Keratinocyte (primary cell): ENCODE data around the gene CRB2. TPM values are rescaled to one million over a fixed set of nuclear protein-coding genes. Genes with fewer than 3 reads are reported as not detected.

Source experiments
- DNase-seq: peaks from one replicate; pipeline ENCODE4 v3.0.0-alpha.2; 2011; ENCODE audit warnings: low read depth, missing footprints, low spot score
- FAIRE-seq: peaks from 2 replicates; lab custom pipeline; 2011; peaks lifted over from hg19 to GRCh38; lab: Jason Lieb, UNC
- H2AFZ ChIP-seq: 2 replicates; pipeline ENCODE4 v1.6.0; 2012; ENCODE audit warnings: low read length, control low read depth, inconsistent platforms; ENCODE audit not compliant: control insufficient read depth
- H3K27ac ChIP-seq: 2 replicates; pipeline ENCODE4 v1.5.1; 2011; ENCODE audit warnings: low read length; ENCODE audit not compliant: control insufficient read depth, insufficient read depth
- H3K27me3 ChIP-seq: 3 replicates; pipeline ENCODE4 v1.6.0; 2011; ENCODE audit warnings: low read length; ENCODE audit not compliant: control insufficient read depth, insufficient read depth; ENCODE audit errors: extremely low read depth
- H3K36me3 ChIP-seq, 2 experiments: 2 replicates in 1 of 2; 3 replicates in 1 of 2; pipeline ENCODE4 v1.5.1; 2011; ENCODE audit warnings: low read length in 2 of 2, mild to moderate bottlenecking in 1 of 2; ENCODE audit not compliant: control insufficient read depth in 2 of 2, insufficient read depth in 2 of 2; ENCODE audit errors: extremely low read depth in 1 of 2
- H3K4me1 ChIP-seq: 3 replicates; pipeline ENCODE4 v1.5.1; 2011; ENCODE audit warnings: low read length; ENCODE audit not compliant: control insufficient read depth, insufficient read depth; ENCODE audit errors: extremely low read depth
- H3K4me2 ChIP-seq: 3 replicates; pipeline ENCODE4 v1.6.0; 2011; ENCODE audit warnings: low read depth, low read length; ENCODE audit not compliant: control insufficient read depth, insufficient read depth; ENCODE audit errors: extremely low read depth
- H3K4me3 ChIP-seq, 3 experiments: fragments of 200-600 bp in 1 of 3; sonication (generic) in 1 of 3; 2 replicates in 2 of 3; 3 replicates in 1 of 3; pipeline ENCODE4 v1.5.1; 2011 to 2016; ENCODE audit warnings: low read length in 3 of 3, mild to moderate bottlenecking in 3 of 3, control low read depth in 2 of 3, inconsistent platforms in 1 of 3, low read depth in 1 of 3, mixed read lengths in 1 of 3, mixed run types in 1 of 3, moderate library complexity in 1 of 3; ENCODE audit not compliant: control insufficient read depth in 2 of 3, insufficient read depth in 2 of 3; ENCODE audit errors: extremely low read depth in 1 of 3
- H3K79me2 ChIP-seq: 2 replicates; pipeline ENCODE4 v1.6.0; 2012; ENCODE audit warnings: low read length; ENCODE audit not compliant: control insufficient read depth, insufficient read depth
- H3K9ac ChIP-seq: 3 replicates; pipeline ENCODE4 v1.6.0; 2011; ENCODE audit warnings: low read length; ENCODE audit not compliant: control insufficient read depth, insufficient read depth; ENCODE audit errors: extremely low read depth
- H3K9me1 ChIP-seq: 3 replicates; pipeline ENCODE4 v1.6.0; 2011; ENCODE audit warnings: low read length; ENCODE audit not compliant: control insufficient read depth, insufficient read depth; ENCODE audit errors: extremely low read depth
- H3K9me3 ChIP-seq: 2 replicates; pipeline ENCODE4 v1.5.1; 2012; ENCODE audit warnings: low read depth, low read length; ENCODE audit not compliant: control insufficient read depth
- H4K20me1 ChIP-seq: 3 replicates; pipeline ENCODE4 v1.6.0; 2011; ENCODE audit warnings: low read length; ENCODE audit not compliant: control insufficient read depth, insufficient read depth; ENCODE audit errors: extremely low read depth
- EZH2 ChIP-seq: IDR thresholded peaks from one replicate; pipeline ENCODE4 v1.6.1; 2012; ENCODE audit warnings: inconsistent platforms, mild to moderate bottlenecking, low read length, moderate library complexity
- dilution Hi-C: fragments of 300-500 bp; cut with MboI; formaldehyde crosslinking; loops from one replicate; pipeline ENCODE4 v1.7.0; 2020; ENCODE audit warnings: low sequenced_read_pairs; ENCODE audit not compliant: extremely low pct_ligation_motif_present
- polyA plus RNA-seq, 5 experiments: library from polyadenylated mRNA; depleted of rRNA in 3 of 5; stranded (reverse) in 3 of 5; stranded (forward) in 1 of 5; unstranded in 1 of 5; fragments of >200 nt; gene quantifications; 1 replicate in 1 of 5; 2 replicates in 3 of 5; 3 replicates in 1 of 5; pipeline versions ENCODE4 v1.2.1 to v1.2.3, GENCODE V29; 2011 to 2012; ENCODE audit warnings: missing spikeins in 2 of 5, low read depth in 1 of 5, low replicate concordance in 1 of 5
- TF ChIP-seq, protein P1 (sequence below), 3 experiments: IDR thresholded peaks in 1 of 3; conservative IDR thresholded peaks in 1 of 3; optimal IDR thresholded peaks in 1 of 3; 2 replicates in 2 of 3; 3 replicates in 1 of 3; pipeline versions ENCODE3 to v1.5.1; 2011; ENCODE audit warnings: low read length in 3 of 3, mild to moderate bottlenecking in 3 of 3, moderate library complexity in 2 of 3, control low read depth in 1 of 3, inconsistent platforms in 1 of 3; ENCODE audit not compliant: insufficient read depth in 2 of 3; ENCODE audit errors: extremely low read depth in 1 of 3

CRB2 gene
- polyA plus RNA-seq, 1 donor (not counting 4 experiments of a cell fraction or from before 2014, with no cell fraction given): not detected

DNA sequence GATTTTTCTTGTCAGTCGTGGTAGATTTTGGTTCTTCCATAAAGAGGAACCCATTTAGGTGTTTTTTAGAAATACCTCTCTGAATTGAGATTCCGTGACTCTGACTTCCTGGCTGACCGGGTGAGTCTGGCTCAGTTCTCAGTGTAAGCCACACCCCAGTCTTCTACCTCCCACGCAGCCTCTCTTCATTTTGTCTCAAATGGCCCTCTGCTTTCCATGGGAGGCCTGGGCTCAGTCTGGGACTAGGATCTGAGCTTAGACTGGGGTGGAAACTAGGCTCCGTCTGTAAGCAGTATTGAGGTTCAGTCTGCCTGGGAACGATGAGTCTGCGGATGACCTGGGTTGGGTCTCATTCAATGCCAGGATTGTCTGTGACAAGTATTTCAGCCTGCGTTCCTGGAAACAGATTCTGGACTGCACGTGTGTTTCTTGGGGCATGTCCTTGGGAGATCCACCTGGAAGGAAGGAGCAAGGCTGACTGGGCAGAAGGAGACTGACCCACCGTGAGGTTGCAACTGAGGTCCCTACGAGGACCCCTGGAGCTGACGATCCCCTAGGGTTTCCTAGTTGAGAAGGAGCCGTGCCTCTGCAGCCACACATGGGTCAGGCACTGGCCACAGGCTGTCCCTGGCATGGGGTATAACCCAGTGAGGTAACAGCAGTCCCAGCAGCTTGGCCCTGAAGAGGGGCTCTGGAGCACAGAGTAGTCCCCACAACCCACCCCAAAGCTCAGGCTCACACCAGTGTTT, 12.4 kb upstream of the CRB2 start:
- H3K4me1 ChIP-seq: peaks cover 23% of the 10 kb centered on the region
- DNase-seq: no peak
- H3K9me3 ChIP-seq: no peaks in the 10 kb centered on the region
- H3K27me3 ChIP-seq: no peaks in the 10 kb centered on the region
- no peak for TF ChIP-seq EZH2
- TF ChIP-seq, protein P1, sequence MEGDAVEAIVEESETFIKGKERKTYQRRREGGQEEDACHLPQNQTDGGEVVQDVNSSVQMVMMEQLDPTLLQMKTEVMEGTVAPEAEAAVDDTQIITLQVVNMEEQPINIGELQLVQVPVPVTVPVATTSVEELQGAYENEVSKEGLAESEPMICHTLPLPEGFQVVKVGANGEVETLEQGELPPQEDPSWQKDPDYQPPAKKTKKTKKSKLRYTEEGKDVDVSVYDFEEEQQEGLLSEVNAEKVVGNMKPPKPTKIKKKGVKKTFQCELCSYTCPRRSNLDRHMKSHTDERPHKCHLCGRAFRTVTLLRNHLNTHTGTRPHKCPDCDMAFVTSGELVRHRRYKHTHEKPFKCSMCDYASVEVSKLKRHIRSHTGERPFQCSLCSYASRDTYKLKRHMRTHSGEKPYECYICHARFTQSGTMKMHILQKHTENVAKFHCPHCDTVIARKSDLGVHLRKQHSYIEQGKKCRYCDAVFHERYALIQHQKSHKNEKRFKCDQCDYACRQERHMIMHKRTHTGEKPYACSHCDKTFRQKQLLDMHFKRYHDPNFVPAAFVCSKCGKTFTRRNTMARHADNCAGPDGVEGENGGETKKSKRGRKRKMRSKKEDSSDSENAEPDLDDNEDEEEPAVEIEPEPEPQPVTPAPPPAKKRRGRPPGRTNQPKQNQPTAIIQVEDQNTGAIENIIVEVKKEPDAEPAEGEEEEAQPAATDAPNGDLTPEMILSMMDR (optimal IDR thresholded peaks at IDR 0.05 in 1 of 3, IDR thresholded peaks at IDR 0.05 in 1 of 3, conservative IDR thresholded peaks at IDR 0.05 in 1 of 3; ENCODE audit: extremely low read depth in 1 of 3, insufficient read depth in 2 of 3, low read length in 3 of 3): no peak
- peak overlapping the region; percentile 74 for H2AFZ ChIP-seq
- dilution Hi-C loops: no loop called here
- peaks cover 2% of the 10 kb centered on the region for H3K9me1 ChIP-seq
- no peak for FAIRE-seq
- no peak overlapping the region for H3K27ac ChIP-seq
- no peaks in the 10 kb centered on the region for H3K79me2 ChIP-seq
- no peaks in the 10 kb centered on the region for H4K20me1 ChIP-seq
- no peak overlapping the region for H3K9ac ChIP-seq
- H3K36me3 ChIP-seq: no peaks in the 10 kb centered on the region
- H3K4me2 ChIP-seq: peak overlapping the region; percentile 43
- no peak overlapping the region for H3K4me3 ChIP-seq

DNA sequence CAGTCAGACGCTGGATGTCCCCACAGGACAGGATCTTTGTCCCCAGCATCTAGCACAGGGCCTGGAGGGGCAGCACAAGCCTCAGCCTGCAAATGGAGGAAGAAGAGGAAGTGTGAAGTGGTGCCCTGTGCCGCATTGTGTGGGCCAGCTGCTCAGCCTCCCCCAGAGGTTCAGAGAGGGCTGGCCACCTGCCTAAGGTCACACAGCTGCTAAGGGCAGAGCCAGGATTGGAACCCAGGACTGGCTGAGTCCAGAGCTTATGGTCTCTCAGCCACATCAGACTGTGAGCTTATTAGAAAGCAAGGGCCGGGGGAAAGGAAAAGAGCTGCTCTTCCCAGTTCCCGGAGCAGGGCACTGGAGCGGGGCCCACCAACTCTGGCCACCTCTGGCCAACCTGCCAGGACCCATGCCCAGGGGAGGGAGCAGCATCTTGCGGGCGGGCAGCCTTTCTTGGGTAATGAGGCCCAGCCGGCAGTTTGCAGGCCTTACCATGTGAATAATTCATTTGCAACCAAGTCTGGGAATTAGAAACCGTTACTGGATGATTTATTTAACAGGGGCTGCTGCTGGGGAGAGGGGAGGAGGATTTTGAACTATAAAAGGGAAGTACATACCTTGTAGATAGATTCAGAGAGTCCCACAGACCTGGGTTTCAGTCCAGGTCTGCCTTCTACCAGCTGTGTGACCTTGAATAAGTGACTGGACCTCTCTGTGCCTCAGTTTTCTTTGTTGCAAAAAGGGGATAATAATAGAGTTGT, 11.6 kb upstream of the CRB2 start:
- Histone ChIP-seq H3K4me3 (no peak overlapping the region), H3K27ac (no peak overlapping the region), H3K4me1 (peaks cover 23% of the 10 kb centered on the region), H3K27me3 (no peaks in the 10 kb centered on the region), H3K9ac (no peak overlapping the region), H3K9me3 (no peaks in the 10 kb centered on the region), H4K20me1 (no peaks in the 10 kb centered on the region), H3K9me1 (peaks cover 2% of the 10 kb centered on the region), H3K36me3 (no peaks in the 10 kb centered on the region), H3K79me2 (no peaks in the 10 kb centered on the region), H3K4me2 (no peak overlapping the region), H2AFZ (no peak overlapping the region)
- FAIRE-seq (no peak), DNase-seq (no peak)
- TF ChIP-seq, protein P1 (optimal IDR thresholded peaks at IDR 0.05 in 1 of 3, IDR thresholded peaks at IDR 0.05 in 1 of 3, conservative IDR thresholded peaks at IDR 0.05 in 1 of 3; ENCODE audit: extremely low read depth in 1 of 3, insufficient read depth in 2 of 3, low read length in 3 of 3): no peak
- TF ChIP-seq EZH2: no peak
- dilution Hi-C loops: no loop called here
